SHP77 treated with DMSO at 0.1 percent for 48 hours (cell line): Measurements from ENCODE around the gene PAQR8.

Source experiments
- DNase-seq: peaks from one replicate; lab custom pipeline; 2025; lab: John Stamatoyannopoulos, UW

PAQR8 gene, protein sequence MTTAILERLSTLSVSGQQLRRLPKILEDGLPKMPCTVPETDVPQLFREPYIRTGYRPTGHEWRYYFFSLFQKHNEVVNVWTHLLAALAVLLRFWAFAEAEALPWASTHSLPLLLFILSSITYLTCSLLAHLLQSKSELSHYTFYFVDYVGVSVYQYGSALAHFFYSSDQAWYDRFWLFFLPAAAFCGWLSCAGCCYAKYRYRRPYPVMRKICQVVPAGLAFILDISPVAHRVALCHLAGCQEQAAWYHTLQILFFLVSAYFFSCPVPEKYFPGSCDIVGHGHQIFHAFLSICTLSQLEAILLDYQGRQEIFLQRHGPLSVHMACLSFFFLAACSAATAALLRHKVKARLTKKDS

DNA sequence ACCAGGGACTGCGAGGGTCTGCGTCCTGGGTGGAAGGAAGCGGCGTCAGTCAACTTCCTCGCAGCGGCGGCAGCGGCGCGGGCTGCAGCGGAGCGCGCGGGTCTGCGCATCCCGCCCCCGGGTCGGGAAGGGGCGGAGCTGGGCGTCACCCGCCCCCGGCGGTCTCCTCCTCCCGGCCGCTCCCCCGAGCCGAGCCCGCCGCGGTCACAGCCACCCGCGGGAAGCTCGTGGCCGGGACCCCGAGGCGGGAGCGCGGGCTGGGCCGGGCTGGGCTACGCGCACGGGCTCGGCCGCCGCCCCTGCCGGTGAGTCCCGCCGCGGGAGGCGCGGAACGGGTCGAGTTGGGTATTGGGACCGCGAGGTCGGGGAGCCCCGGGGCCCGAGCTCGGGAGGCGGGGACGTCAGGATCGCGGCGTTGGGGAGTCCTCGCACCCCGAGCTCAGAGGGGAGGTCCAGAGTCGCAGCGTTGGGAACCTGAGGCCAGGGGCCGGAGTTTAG lies at the start of gene PAQR8:
PAQR8 (plus strand) TSS at position 207 of the 498 bp plus-strand sequence. CDS start 41,063 bp downstream, outside the sequence.
- DNase-seq: peak; percentile 5

DNA sequence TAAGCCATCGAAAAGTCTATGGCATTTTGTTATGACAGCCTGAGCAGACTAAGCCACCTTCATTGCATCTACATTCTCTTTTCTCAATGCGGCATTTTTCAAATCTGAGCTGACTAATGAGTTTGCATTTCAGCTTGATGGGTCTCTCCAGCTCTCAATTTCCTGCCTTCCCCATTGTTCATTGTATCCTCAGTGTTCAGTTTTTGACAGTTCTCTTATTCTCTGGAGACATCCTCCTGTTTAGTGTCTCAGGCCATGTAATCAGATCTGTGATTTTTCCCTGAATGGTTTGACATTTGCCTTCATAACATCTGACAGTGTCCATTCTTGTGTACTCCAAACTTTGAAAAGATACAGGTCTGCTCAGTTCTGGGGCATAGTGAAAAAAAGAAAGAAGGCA lies 49.5 kb upstream of the PAQR8 start:
- DNase-seq: no peak

DNA sequence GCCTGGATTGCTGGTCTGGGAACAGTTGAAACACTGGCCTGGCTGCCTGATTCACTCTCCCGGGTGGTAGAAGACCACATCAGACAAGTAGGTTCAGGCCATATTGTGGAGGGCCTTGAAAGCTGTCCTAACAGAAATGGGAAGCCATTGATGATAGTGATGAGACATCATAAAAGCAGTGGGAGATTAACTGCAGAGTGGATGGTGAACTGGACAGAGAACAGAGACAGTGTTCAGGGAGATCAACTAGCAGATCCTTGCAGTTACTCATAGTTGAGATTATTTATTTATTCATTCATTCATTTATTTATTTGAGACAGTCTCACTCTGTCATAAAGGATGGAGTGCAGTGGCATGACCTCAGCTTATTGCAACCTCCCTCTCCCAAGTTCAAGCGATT lies 47.2 kb upstream of the PAQR8 start:
- DNase-seq: no peak

- no peak for DNase-seq
These were observed 44.7 kb upstream of the PAQR8 start for GRCh38 chr6:52317211-52317610.

DNA sequence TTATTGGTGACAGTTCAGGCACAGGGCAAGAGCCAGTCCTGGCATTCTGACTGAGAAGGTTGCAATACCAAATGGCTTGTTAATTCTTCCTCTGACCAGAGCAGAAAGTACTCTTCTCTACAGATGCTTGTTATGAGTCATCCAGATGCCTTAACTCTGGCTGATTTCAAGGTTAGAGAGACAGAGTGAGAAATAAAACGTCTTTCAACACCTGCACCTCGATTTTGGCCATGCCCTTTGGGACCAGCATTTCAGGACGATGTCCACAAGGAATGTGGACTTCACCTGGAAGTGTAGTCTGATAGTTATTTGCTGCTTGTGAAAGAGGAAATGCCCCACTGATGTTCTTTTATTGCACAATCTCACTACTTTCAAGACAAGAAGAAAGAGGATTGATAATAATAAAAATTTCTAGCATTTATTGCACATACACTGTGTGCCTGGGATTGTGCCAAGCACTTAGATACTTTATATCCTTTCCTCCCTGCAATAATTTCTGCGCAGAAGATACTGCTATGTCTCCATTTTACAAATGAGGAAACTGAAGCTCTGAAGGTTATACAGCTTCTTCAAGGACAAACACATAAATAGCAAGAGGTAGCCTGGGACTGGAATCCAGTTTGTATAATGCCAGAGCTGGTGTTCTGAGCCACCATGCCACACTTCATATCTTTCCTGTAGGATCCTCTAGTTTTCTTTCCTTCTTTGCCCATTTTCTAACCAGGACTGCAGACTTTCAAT lies 43.9 kb upstream of the PAQR8 start:
- DNase-seq: no peak

DNA sequence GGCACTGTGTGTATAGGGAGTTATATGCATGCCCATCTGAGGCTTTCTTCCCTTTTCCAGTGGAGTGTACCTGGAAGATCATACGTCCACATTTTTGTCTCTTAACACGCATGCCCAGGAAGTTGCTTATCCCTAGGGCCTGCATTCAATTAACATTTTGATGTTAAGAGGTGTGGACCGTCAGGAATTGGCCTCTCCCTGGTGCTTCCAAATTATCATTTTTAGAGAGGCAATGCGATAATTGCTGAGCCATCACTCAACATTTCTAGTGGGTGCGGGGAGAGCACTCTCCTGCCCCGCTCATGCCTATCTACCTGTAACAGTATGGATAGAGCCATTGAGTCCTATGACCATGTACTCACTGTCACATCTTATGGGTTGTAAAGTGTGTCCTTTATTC lies 37.8 kb upstream of the PAQR8 start:
- no peak for DNase-seq

DNA sequence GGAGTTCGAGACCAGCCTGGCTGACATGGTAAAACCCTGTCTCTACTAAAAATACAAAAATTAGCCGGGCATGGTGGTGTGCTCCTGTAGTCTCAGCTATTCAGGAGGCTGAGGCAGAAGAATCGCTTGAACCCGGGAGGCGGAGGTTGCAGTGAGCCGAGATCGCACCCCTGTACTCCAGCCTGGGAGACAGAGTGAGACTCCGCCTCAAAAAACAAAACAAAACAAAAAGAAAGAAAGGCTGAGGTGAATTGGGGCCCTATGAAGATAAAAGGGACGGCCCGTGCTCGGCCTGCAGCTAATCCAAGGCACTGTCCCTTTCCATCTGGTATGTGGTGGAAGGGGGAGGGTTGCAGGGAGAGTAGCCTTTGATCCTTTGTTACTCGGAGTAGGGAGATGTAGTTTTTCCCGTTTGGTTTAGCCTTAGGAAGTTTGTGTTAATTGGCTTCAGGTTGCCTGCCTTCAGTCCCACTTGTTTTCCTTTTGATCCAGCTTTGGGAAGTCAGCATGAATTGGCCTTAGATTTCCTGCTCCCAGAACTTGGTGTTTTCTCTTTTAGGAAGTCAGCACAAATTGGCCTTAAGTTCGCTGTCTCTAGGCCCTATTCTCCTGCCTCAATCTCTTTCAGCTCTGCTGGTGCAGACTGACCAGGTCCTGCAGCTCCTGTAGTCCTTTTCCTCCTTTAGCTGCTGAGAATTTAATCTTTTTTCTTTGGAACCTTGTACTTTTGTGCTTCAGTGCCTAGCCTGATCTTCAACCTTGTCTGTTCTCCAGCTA lies 36.1 kb upstream of the PAQR8 start:
- DNase-seq: no peak

- no peak for DNase-seq
These were observed 35.2 kb upstream of the PAQR8 start for GRCh38 chr6:52326540-52327364.

DNA sequence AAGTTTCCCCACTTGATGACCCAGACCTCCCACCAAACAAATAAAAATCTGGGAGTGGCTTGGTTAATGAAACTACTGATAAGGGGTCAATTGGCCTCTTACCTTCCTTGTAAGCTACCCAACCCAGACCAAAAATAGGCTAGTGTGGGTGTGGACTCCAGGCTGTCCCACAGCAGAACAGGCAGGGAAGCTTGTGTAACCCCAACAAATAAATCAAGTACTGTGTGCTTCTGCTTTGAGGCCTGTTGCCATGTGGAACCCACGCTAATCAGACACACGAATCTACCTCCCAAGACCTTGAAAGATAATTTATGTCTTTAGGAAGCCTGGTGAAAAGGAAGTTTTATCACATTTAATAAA lies 33.7 kb upstream of the PAQR8 start:
- no peak for DNase-seq

GRCh38 chr6:52328729-52329128 lies 33.2 kb upstream of the PAQR8 start:
- no peak for DNase-seq

DNA sequence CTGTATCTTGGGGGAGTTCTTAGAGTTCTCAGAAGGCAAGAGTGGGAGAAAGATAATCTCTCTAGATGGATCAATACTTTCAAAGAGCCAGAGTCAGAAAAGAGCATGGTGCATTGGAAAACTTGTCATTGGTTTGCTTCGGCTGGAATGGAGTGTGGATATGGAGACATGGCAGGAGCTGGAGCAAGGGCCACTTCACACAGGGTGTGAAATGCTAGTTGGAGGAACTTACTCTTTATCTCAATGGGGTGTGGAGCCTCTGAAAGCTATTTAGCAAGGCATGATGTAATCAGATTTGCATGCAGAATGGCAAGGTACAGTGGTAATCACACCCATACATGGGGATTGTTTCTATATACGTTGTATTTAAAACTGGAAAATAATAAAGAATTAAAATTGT lies 31.5 kb upstream of the PAQR8 start:
- no peak for DNase-seq

DNA sequence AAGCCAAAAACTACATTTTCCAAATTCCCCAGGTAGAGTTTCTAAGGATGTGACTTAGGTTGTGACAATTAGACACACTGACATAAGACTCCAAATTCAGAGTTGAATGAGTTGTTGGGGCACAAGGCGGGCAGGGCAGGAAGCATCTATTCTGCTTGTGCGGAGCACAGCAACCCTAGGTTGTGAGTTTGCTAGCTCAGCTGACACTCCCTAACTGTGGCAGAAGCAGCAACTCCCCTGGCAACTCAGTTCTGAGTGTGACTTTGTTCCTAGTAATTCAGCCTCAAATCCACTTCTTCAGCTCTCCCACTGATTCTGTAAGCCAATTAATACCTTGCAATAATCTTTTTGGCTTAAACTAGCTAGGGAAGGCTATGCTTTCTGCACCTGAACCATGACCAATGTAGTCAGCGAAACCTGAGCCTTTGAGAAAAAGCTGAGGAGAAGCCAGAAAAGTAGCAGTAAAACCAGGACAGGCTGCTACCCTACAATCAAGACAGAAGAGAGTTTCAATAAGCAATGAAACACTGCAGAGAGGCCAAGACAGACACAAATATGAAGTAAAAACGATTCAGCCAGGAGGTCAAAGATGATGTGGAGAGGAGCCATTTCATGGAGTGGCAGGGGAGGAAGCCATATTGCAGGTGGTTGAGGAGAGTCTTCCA lies 30.0 kb upstream of the PAQR8 start:
- DNase-seq: no peak

DNA sequence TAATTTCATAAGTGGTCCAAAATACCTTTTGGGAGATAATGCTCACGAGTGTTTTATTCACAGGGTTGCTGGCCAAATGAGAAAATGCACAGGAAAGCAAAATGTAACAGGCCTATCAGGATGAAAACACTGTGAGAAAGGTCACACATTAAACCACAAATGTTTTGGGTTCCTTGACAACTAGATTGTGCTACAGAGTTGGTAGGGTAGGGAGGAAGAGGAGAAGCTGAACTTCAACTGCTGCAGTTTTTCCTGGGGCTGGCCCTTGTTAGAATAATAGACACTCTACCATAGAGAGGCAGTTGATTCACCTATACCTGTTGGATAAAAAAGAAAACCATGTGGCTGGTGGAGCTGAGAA lies 28.1 kb upstream of the PAQR8 start:
- DNase-seq: no peak

DNA sequence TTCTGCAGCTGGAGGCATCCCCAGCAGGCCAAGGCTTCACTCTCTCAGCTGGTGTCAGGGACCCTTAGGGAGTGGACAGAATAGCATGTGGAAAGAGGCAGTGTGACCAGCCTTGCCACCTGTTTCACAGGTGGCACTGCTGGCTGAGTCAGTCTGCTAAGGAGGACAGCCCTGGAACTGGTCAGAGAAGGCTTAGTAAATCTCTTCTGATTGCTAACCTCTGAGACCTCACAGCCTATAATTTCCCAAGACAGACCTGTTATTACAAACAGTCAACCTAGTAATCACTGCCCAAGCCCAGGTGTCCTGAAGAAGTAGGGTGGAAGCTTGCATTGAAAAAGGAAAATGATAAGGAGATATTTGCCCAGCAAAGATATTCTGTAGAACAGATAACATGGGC lies 26.4 kb upstream of the PAQR8 start:
- no peak for DNase-seq

DNA sequence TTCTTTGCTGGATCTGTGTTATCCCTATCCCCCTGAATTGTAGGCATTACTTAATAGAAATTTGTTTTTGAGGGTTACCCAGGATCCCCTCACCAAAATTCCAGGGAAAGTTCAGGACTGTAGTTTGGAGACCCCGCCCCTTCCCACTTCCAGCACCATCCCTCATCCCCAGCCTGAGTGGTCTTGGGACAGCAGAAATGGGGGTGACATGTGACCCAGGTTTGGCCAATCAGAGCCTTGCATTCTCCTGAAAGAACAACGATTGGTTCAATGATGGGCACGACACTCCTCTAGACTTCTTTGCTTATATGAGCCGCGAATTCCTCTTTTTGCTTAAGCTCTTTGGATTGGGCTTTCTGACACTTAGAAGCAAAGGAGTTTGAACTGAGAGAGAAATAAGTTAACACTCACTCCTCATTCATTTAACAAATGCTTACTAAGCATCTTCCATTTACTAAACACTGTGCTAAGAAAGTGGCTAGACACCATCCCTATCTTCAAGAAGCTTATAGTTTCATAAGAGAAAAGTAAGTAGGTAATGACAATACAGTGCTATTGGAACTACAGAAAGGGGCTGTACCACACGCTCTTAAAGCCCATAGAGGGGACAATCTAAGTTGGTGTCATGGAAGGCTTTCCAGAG lies 24.9 kb upstream of the PAQR8 start:
- no peak for DNase-seq

DNA sequence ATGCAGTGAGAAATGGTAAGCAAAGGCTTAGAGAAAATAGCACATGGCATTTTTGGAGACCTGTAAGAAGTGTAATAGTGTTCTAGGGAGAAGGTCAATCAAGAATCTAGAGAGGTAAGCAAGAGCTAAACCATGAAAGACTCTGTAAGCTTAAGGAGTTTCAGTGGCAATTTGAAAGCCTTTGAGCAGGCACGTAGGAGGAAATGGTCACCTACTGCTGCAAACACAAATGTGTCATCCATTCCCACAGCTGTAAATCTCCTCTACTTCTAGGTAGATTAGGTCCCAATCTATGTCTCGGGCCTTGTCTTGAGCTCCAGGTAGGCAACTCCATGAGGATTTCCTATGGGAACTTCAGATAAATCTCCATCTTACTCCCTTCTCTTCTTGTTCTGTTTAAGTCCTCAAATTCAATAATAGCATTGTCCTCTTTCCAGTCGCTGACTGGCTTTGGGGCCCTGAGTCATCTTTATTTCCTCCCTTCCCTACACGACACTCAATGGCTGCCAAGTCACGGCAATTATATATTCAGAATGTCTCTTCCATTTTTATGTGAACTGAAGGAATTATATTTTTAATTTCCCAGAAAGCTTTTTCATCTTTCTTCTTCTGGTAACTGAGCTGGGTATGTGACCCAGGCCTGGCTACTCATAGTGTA lies 24.2 kb upstream of the PAQR8 start:
- DNase-seq: no peak

- DNase-seq: no peak
These were observed 21.4 kb upstream of the PAQR8 start for GRCh38 chr6:52340603-52340880.

DNA sequence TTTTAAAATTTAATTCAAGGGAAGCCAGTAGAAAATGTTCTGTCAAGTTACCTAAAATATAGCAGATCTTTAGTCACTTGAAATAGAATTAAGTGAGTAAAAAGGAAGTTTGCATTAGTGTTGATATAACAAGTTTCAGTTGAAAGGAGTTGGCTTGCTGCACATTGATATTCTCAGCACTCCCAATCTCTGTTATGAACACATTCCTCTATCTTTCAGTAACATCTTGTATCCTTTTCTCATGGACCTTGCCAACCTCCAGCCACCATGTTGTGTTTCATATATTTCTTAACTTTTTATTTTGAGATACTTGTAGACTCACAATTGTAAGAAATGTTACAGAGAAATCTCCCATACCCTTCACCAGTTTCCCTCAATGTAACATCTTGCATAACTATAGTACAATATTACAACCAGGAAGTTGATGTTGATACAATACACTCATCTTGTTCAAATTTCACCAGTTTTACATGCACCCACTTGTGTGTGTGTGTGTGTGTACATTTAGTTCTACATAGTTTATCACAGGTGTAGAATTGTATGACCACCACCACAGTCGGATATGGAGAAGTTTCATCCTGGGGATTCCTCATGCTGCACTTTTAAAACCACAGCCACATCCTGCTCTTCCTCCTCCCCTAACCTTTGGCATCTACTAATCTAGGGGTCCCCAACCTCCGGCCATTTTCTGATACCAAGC lies 20.2 kb upstream of the PAQR8 start:
- DNase-seq: no peak

- no peak for DNase-seq
These were observed 16.6 kb upstream of the PAQR8 start for GRCh38 chr6:52345311-52345710.

GRCh38 chr6:52346503-52346902 lies 15.4 kb upstream of the PAQR8 start:
- DNase-seq: no peak
